GM18507 (cell line): Measurements from ENCODE around the gene YPEL1.
A peak's percentile ranks its signal among the peaks of the same experiment; 100 is the strongest.

Source experiments
- DNase-seq: peaks from one replicate; pipeline ENCODE4 v3.0.0; 2011; ENCODE audit warnings: low read depth; ENCODE audit not compliant: insufficient read length; ENCODE audit errors: extremely low spot score
- FAIRE-seq: peaks from 2 replicates; lab custom pipeline; 2011; peaks lifted over from hg19 to GRCh38; lab: Jason Lieb, UNC

Gene YPEL1, protein sequence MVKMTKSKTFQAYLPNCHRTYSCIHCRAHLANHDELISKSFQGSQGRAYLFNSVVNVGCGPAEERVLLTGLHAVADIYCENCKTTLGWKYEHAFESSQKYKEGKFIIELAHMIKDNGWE

GRCh38 chr22:21735200-21736083 lies at the start of gene YPEL1:
Gene YPEL1 (minus strand): TSS chr22:21735794. CDS start chr22:21710744, 25,050 bp downstream.
- peak; percentile 90 for DNase-seq
- peak; percentile 71 for FAIRE-seq

DNA sequence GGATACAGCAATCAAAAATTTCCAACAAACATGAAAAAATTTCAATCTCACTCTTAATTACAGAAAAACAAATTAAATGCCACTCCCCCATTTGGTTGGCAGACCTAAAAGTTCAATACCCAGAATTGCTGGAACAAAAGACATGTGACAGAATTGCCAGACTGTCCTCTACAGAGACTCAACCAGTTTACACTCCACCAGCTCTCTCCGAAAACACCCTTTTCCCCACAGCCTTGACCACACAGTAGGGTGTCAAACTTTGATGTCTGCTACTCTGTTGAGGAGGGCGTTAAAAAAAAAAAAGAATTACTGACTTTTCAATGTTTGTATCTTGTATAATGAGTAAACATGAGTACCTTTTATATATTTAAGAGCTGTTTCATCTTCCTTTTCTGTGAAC lies 44.7 kb upstream of the YPEL1 start:
- DNase-seq = no peak
- no peak for FAIRE-seq

DNA sequence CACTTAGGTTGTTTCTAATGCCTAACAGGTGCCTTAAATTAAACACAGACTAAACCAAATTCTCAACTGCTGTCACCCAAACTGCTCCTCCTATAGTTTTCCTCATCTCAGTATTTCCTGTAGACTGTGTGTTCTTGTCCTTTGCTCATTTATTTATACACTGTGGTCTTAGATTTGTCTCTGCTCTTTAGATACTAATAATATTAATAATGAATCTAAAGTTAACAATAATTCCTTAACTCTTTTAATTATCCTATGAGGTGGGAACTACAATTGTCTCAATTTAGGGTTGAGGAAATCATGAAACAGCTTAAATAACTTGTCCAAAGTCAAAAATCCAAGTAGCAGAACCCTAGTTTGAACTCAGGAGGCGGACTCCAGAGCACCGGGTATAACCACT lies 43.9 kb upstream of the YPEL1 start:
- DNase-seq = no peak
- no peak for FAIRE-seq

GRCh38 chr22:21778705-21779363 lies 43.2 kb upstream of the YPEL1 start:
- no peak for DNase-seq
- no peak for FAIRE-seq

GRCh38 chr22:21771631-21771976 lies 36.0 kb upstream of the YPEL1 start:
- FAIRE-seq (no peak), DNase-seq (no peak)

- DNase-seq = no peak
- FAIRE-seq = no peak
Measured at GRCh38 chr22:21768435-21768834, 32.8 kb upstream of the YPEL1 start.

DNA sequence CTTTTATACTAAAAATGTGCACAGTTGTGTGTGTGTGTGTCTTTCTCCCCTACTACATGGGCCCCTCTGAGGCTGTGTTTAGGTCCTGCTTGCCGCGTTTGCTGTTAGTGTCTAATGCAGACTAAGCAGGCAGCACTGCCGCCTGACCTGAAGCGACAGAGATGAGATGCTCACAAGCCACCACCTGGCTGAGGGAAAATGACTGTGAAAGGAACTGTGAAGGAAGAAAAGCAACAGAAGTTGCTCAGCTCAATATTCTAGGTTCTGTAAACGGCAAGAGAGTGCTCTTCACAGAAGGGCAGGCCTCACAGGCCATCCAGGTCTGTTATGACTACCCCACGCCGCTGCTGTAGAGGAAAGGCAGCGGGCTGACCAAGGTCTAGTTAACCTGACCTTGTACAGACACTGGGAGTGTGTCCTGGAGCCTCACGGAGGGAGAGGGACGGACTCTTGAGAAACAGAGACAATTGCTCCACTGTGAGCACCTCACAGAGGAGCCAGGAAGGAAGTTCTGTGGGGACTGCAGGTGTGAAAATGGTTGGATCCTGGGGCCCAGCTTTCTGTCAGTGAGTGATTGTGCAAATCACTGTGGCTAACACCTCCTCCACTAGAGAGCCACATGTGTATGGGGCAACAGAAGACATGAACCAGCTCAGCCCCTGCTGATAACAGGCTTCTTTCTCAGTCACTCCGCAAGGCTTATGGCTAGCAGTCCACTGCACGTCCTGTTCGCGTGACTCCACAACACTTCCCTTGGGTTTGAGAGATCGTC lies 31.3 kb upstream of the YPEL1 start:
- peak; percentile 45 for DNase-seq
- FAIRE-seq = peak; percentile 94

DNA sequence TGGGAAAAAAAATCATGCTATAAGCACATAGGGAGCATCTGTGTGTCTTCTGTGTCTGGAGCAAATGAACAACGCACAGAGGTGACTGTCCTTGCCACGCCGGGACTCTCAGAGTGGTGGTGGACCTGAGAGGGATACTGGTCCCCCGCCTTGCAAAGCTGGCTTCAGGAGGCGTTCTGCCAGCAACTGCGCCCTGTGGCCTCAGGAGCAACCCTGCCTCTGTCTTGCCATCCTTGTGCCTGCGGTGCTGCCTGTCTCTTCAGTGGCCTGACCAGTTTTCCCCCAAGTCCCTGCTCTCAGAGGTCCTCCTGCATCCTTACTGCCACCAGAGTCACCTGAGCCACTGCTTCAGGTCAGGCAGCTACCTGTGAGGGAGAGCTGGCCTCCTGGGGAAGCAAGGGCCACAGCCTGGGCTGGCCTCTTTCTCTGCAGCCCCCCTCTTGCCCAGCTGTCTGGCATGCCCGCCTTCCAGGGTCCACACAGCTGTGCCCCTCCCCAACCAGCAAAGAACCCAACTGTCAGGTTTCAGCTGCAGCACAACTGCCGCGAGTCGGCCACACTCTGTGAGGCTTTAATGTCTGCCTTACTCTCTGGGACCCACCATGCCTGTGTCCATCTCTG lies 30.4 kb upstream of the YPEL1 start:
- DNase-seq (no peak), FAIRE-seq (no peak)

DNA sequence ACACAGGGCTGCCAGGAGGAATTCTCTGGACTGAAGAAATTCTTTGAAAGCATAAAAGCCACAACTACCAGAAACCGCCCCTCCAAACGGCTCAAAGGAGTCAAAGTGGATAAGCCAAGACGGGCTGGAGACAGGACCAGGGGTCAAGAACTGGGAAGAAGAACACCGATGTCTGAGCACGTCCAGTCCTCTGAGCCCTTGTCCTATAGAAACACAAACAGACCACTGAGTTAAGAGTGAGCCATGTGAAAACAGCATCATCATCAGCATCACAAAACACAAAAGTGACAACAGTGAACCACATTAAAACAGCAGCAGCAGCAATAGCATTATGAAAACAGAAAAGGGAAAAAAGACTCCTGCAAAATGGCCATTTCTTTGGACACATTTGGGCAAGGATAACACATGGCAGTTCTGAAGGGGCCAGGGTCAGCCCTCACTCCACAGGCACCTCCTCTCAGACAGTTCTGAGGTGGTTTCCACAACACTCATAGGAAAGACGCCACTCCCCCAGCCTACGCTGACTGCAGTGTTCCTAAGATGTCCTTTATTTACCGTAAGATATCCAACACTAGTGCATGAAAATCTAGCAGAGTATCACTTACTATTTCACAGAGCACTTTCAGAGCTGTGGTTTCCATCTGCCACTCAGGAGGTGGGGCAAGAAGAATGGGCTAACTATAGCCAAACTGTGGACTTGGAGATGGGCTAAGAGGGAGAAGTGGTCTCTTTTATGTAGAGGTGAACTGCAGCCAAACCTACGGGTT lies 28.6 kb upstream of the YPEL1 start:
- FAIRE-seq (no peak), DNase-seq (no peak)

GRCh38 chr22:21762712-21763581 lies 27.4 kb upstream of the YPEL1 start:
- FAIRE-seq (peak; percentile 76), DNase-seq (peak; percentile 33)

DNA sequence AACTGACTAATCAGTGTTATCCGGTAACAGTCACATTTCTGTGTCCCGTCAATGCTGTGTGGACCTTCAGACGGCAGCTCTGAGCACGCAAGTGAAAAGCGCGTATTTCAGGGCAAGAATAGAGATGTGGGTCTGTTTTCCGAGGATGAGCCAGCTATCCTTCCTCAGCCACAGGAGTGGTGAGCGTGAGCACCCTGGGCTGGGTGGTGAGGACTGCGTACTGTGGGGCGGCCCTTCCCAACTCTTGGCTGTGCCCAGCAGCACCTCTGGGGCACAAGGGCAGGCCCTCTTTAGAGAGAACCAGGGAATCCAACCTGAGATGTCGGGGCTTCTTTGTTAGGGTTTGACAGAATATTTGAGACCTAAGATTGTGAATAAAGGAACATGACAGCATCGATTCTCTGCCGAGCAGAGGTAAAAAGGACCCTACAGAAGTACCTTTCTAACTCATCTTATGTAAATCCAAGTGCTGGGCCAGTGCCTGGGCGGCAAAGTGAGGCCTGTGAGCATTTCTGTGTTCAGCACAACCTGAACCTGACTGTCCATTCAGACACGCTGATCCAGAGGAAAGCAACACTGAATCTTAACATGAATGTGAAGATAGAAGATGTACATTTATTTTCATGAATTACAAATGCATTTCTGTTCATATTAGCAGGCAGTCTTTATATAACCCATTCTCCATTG lies 26.5 kb upstream of the YPEL1 start:
- FAIRE-seq = no peak
- DNase-seq = no peak

GRCh38 chr22:21761086-21761485 lies 25.5 kb upstream of the YPEL1 start:
- DNase-seq (no peak), FAIRE-seq (no peak)

GRCh38 chr22:21760640-21761039 lies 25.0 kb upstream of the YPEL1 start:
- FAIRE-seq (no peak), DNase-seq (no peak)

GRCh38 chr22:21759646-21760376 lies 24.2 kb upstream of the YPEL1 start:
- no peak for DNase-seq
- FAIRE-seq = no peak

GRCh38 chr22:21759093-21759492 lies 23.5 kb upstream of the YPEL1 start:
- FAIRE-seq (no peak), DNase-seq (no peak)

GRCh38 chr22:21758091-21758864 lies 22.7 kb upstream of the YPEL1 start:
- no peak for DNase-seq
- FAIRE-seq = no peak
